ENCODE results near the gene GIMAP8.

- TF ChIP-seq CTCF (IDR thresholded peaks at IDR 0.05) (no peak), POLR2A (IDR thresholded peaks at IDR 0.05) (no peak)
These were observed 43.6 kb upstream of the GIMAP8 start for GRCh38 chr7:150406567-150407421.
